CD14-positive monocyte (primary cell): Measurements from ENCODE around the gene CRYAB. TPM values are rescaled to one million over a fixed set of nuclear protein-coding genes. Genes with fewer than 3 reads are reported as not detected.

ENCODE experiments used
- DNase-seq, 3 donors: peaks; one replicate each; pipeline ENCODE4 v3.0.0-alpha.2; 2011 to 2022
- H2AFZ ChIP-seq: 2 replicates; pipeline ENCODE4 v1.6.0; 2012; ENCODE audit warnings: mild to moderate bottlenecking, low read depth, low read length, inconsistent platforms; ENCODE audit not compliant: insufficient read depth, poor library complexity, severe bottlenecking
- H3K27ac ChIP-seq, 2 donors: 1 replicate in 1 of 2; 2 replicates in 1 of 2; pipeline ENCODE4 v1.5.1; 2012 to 2013; ENCODE audit warnings: low read length in 2 of 2, control low read depth in 1 of 2, inconsistent platforms in 1 of 2, low read depth in 1 of 2, mild to moderate bottlenecking in 1 of 2
- H3K27me3 ChIP-seq, 2 donors: one replicate each; pipeline versions ENCODE4 v1.6.0 to v1.6.1; 2011 to 2013; ENCODE audit warnings: low read length in 2 of 2; ENCODE audit not compliant: control insufficient read depth in 2 of 2, insufficient read depth in 2 of 2
- H3K36me3 ChIP-seq, 2 donors: replicated peaks in 1 of 2; 1 replicate in 1 of 2; 2 replicates in 1 of 2; pipeline versions ENCODE4 v1.5.1 to v1.6.1; 2012 to 2013; ENCODE audit warnings: low read length in 2 of 2, control low read depth in 1 of 2, inconsistent platforms in 1 of 2, mild to moderate bottlenecking in 1 of 2; ENCODE audit not compliant: insufficient read depth in 2 of 2, control insufficient read depth in 1 of 2
- H3K4me1 ChIP-seq, 2 donors: 1 replicate in 1 of 2; 2 replicates in 1 of 2; pipeline versions ENCODE4 v1.5.1 to v1.6.1; 2012 to 2013; ENCODE audit warnings: low read length in 2 of 2, control low read depth in 1 of 2, inconsistent platforms in 1 of 2, mild to moderate bottlenecking in 1 of 2, moderate library complexity in 1 of 2; ENCODE audit not compliant: insufficient read depth in 2 of 2, control insufficient read depth in 1 of 2
- H3K4me2 ChIP-seq: replicated peaks from 2 replicates; pipeline ENCODE3; 2012; ENCODE audit warnings: low read length, moderate library complexity, mild to moderate bottlenecking; ENCODE audit not compliant: poor library complexity, severe bottlenecking; ENCODE audit errors: extremely low read depth
- H3K4me3 ChIP-seq, 3 experiments: fragments of 200-600 bp in 1 of 3; sonication (generic) in 1 of 3; replicated peaks in 1 of 3; 1 replicate in 2 of 3; 2 replicates in 1 of 3; pipeline ENCODE4 v1.5.1; 2011 to 2013; ENCODE audit warnings: low read length in 3 of 3, mild to moderate bottlenecking in 3 of 3, control low read depth in 2 of 3, low read depth in 2 of 3, inconsistent platforms in 1 of 3, moderate library complexity in 1 of 3
- H3K79me2 ChIP-seq: 2 replicates; pipeline ENCODE4 v1.6.0; 2012; ENCODE audit warnings: mild to moderate bottlenecking, control low read depth, inconsistent platforms, low read length, moderate library complexity; ENCODE audit not compliant: insufficient read depth
- H3K9ac ChIP-seq: 2 replicates; pipeline ENCODE4 v1.6.0; 2017; ENCODE audit warnings: low read length, mild to moderate bottlenecking; ENCODE audit not compliant: insufficient read depth, poor library complexity, severe bottlenecking
- H3K9me3 ChIP-seq, 2 donors: replicated peaks in 1 of 2; 1 replicate in 1 of 2; 2 replicates in 1 of 2; pipeline versions ENCODE4 v1.5.1 to v1.6.1; 2012 to 2013; ENCODE audit warnings: low read length in 2 of 2, control low read depth in 1 of 2; ENCODE audit not compliant: control insufficient read depth in 1 of 2, insufficient read depth in 1 of 2
- H4K20me1 ChIP-seq: 2 replicates; pipeline ENCODE4 v1.6.0; 2012; ENCODE audit warnings: mild to moderate bottlenecking, low read length, control low read depth, moderate library complexity; ENCODE audit not compliant: insufficient read depth
- H3K27ac Mint-ChIP-seq, 7 donors: one replicate each; pipeline ENCODE4 v1.8.0; 2020; ENCODE audit warnings: mild to moderate bottlenecking in 7 of 7, mixed read lengths in 7 of 7, moderate library complexity in 6 of 7, inconsistent platforms in 2 of 7
- H3K27me3 Mint-ChIP-seq, 3 donors: one replicate each; pipeline ENCODE4 v1.8.0; 2021 to 2022; ENCODE audit warnings: low read depth in 3 of 3, mild to moderate bottlenecking in 3 of 3, mixed read lengths in 3 of 3, moderate library complexity in 3 of 3, inconsistent platforms in 1 of 3
- H3K36me3 Mint-ChIP-seq, 2 donors: one replicate each; pipeline ENCODE4 v1.8.0; 2020; ENCODE audit warnings: mixed read lengths in 2 of 2, inconsistent platforms in 1 of 2, mild to moderate bottlenecking in 1 of 2
- H3K4me1 Mint-ChIP-seq: one replicate; pipeline ENCODE4 v1.8.0; 2020; ENCODE audit warnings: mild to moderate bottlenecking, mixed read lengths
- H3K4me3 Mint-ChIP-seq, 2 donors: one replicate each; pipeline ENCODE4 v1.8.0; 2020; ENCODE audit warnings: mild to moderate bottlenecking in 2 of 2, mixed read lengths in 2 of 2, moderate library complexity in 1 of 2
- H3K9me3 Mint-ChIP-seq, 7 donors: one replicate each; pipeline ENCODE4 v1.8.0; 2020 to 2022; ENCODE audit warnings: mixed read lengths in 7 of 7, mild to moderate bottlenecking in 6 of 7, moderate library complexity in 6 of 7, inconsistent platforms in 2 of 7
- CTCF ChIP-seq: fragments of 200-600 bp; IDR thresholded peaks from one replicate; pipeline ENCODE4 v1.8.0; 2022; ENCODE audit warnings: antibody characterized with exemption, mild to moderate bottlenecking
- WGBS: methylation state at CpG from one replicate; pipeline ENCODE4 v1.1.5; 2013; ENCODE audit warnings: missing lambda C conversion rate; ENCODE audit not compliant: insufficient coverage; 5-methylcytosine and 5-hydroxymethylcytosine counted together
- intact Hi-C, 2 donors: fragments of 100-400 bp; cut with micrococcal nuclease; formaldehyde crosslinking; loops; one replicate each; pipeline versions ENCODE4 v1.15.0 to v1.15.1; 2023
- polyA plus RNA-seq, 3 donors: library from polyadenylated mRNA; depleted of rRNA in 1 of 3; unstranded in 2 of 3; stranded (reverse) in 1 of 3; fragments of 300-500 nt in 2 of 3; fragments of >200 nt in 1 of 3; fragmentation: Illumina TruSeq in 2 of 3; gene quantifications; 1 replicate in 2 of 3; 2 replicates in 1 of 3; pipeline ENCODE4 v1.2.3, GENCODE V29; 2012 to 2021

CRYAB gene
- polyA plus RNA-seq, 3 donors: not detected

GRCh38 chr11:111935317-111936039 lies 23.9 kb upstream of the CRYAB start:
- peaks cover 55% of the 10 kb centered on the region for H3K4me1 Mint-ChIP-seq
- intact Hi-C loops: loop anchor here in 1 of 2 donors (10.0 kb wide), 2 partner anchors 89 to 219 kb away; partner anchors contain the start of gene DLAT
- no peak overlapping the region for H3K4me2 ChIP-seq

GRCh38 chr11:111934306-111934705 lies 22.7 kb upstream of the CRYAB start:
- no peaks in the 10 kb centered on the region for H3K79me2 ChIP-seq
- no peak overlapping the region for H3K9ac ChIP-seq
- peaks cover 53% of the 10 kb centered on the region for H3K4me1 Mint-ChIP-seq
- peak overlapping the region in 1 of 3 experiments; percentile 7 for H3K4me3 ChIP-seq
- peak overlapping the region in 5 of 7 donors; percentile 19 to 86 (median 61) for H3K27ac Mint-ChIP-seq
- H3K36me3 ChIP-seq: no peaks in the 10 kb centered on the region
- H2AFZ ChIP-seq: no peak overlapping the region
- no peaks in the 10 kb centered on the region for H4K20me1 ChIP-seq
- H3K36me3 Mint-ChIP-seq: peaks cover 0 to 2% of the 10 kb centered on the region in 2 donors
- peak overlapping the region; percentile 11 to 50 for H3K27ac ChIP-seq
- no peaks in the 10 kb centered on the region for H3K9me3 ChIP-seq
- no peak overlapping the region for H3K4me2 ChIP-seq
- no peak overlapping the region for H3K4me3 Mint-ChIP-seq
- no CpG with 5 or more reads among the region's 1 CpG for WGBS
- TF ChIP-seq CTCF: no peak
- no peaks in the 10 kb centered on the region for H3K27me3 ChIP-seq
- H3K27me3 Mint-ChIP-seq: peaks cover 0 to 3% (median 2%) of the 10 kb centered on the region in 3 donors
- DNase-seq: no peak
- intact Hi-C loops: loop anchor here in 1 of 2 donors (5.0 to 10.0 kb wide), 3 partner anchors 48 to 220 kb away; partner anchors contain the start of gene DLAT
- no peaks in the 10 kb centered on the region for H3K9me3 Mint-ChIP-seq
- H3K4me1 ChIP-seq: peaks cover 57 to 68% of the 10 kb centered on the region in 2 donors

More at GRCh38 chr11:111935317-111936039, 23.9 kb upstream of the CRYAB start:
- H3K4me1 ChIP-seq: peaks cover 58 to 70% of the 10 kb centered on the region in 2 donors
- Mint-ChIP-seq H3K36me3 (peaks cover 0 to 2% of the 10 kb centered on the region in 2 donors), H3K4me3 (no peak overlapping the region), H3K27me3 (peaks cover 0 to 3% (median 2%) of the 10 kb centered on the region in 3 donors), H3K27ac (peak overlapping the region in 6 of 7 donors; percentile 6 to 60 (median 46)), H3K9me3 (no peaks in the 10 kb centered on the region)
- no peaks in the 10 kb centered on the region for H4K20me1 ChIP-seq
- peak; percentile 26 to 75 (median 27) for DNase-seq
- no peaks in the 10 kb centered on the region for H3K9me3 ChIP-seq
- H3K36me3 ChIP-seq: no peaks in the 10 kb centered on the region
- no peak for TF ChIP-seq CTCF
- no peak overlapping the region for H3K4me3 ChIP-seq
- H3K27me3 ChIP-seq: no peaks in the 10 kb centered on the region
- H2AFZ ChIP-seq: no peak overlapping the region
- no peaks in the 10 kb centered on the region for H3K79me2 ChIP-seq
- WGBS: 0% methylated on average over 1 of the region's 4 CpGs
- H3K27ac ChIP-seq: no peak overlapping the region
- no peak overlapping the region for H3K9ac ChIP-seq
